ENCODE results near the gene CNRIP1. TPM values are rescaled to one million over a fixed set of nuclear protein-coding genes. Genes with fewer than 3 reads are reported as not detected.

CNRIP1 gene
- total RNA-seq, 1 donor from 2014 or later = 4.4 TPM

DNA sequence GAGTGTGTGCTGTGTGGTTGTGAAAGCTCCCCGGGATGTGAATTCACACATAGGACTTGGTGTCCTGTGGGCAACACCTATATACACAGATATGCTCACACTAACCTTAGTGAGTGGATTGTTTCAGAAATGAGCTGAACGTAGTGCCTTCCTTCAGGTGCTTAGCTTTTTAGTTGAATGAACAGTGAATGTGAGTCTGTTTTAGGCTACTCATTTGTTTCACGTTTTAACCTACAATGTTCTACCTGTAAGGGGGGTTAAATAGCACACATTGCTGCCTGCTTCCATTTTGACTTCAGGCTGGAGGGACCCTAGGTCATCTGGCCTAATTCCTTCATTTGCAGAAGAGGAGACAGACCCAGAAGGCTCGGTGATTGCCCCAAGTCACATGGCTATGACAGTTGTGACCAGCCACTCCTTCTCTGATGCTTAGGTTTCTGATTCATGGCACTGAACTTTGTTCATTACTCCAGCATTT lies 46.4 kb upstream of the CNRIP1 start:
- Histone ChIP-seq H3K27ac (ENCODE audit: low read depth, low read length) (no peak overlapping the region), H3K4me3 (ENCODE audit: insufficient read depth, low read depth, low read length) (no peak overlapping the region), H3K9me3 (ENCODE audit: insufficient read depth, low read depth, low read length) (no peaks in the 10 kb centered on the region), H3K4me1 (ENCODE audit: insufficient read depth, low read length) (peaks cover 11% of the 10 kb centered on the region), H3K79me2 (ENCODE audit: insufficient read depth, low read length) (no peaks in the 10 kb centered on the region), H3K9ac (ENCODE audit: low read length) (no peak overlapping the region), H3K4me2 (ENCODE audit: low read length) (no peak overlapping the region), H4K20me1 (ENCODE audit: insufficient read depth, low read length) (no peaks in the 10 kb centered on the region), H3K27me3 (ENCODE audit: insufficient read depth, low read length) (no peaks in the 10 kb centered on the region), H3K36me3 (ENCODE audit: insufficient read depth, low read length) (no peaks in the 10 kb centered on the region), H2AFZ (ENCODE audit: low read depth, low read length) (no peak overlapping the region)
- no peak for DNase-seq (ENCODE audit: low read depth)
- H3K27ac Mint-ChIP-seq (ENCODE audit: unreplicated experiment) = no peak overlapping the region
- H3K9me3 Mint-ChIP-seq (ENCODE audit: unreplicated experiment) = no peaks in the 10 kb centered on the region
- H3K4me1 Mint-ChIP-seq (ENCODE audit: low read depth, unreplicated experiment) = peaks cover 9% of the 10 kb centered on the region
- no peak for TF ChIP-seq EZH2 (IDR thresholded peaks at IDR 0.05; ENCODE audit: insufficient read depth, low read length)
- TF ChIP-seq, protein P1, sequence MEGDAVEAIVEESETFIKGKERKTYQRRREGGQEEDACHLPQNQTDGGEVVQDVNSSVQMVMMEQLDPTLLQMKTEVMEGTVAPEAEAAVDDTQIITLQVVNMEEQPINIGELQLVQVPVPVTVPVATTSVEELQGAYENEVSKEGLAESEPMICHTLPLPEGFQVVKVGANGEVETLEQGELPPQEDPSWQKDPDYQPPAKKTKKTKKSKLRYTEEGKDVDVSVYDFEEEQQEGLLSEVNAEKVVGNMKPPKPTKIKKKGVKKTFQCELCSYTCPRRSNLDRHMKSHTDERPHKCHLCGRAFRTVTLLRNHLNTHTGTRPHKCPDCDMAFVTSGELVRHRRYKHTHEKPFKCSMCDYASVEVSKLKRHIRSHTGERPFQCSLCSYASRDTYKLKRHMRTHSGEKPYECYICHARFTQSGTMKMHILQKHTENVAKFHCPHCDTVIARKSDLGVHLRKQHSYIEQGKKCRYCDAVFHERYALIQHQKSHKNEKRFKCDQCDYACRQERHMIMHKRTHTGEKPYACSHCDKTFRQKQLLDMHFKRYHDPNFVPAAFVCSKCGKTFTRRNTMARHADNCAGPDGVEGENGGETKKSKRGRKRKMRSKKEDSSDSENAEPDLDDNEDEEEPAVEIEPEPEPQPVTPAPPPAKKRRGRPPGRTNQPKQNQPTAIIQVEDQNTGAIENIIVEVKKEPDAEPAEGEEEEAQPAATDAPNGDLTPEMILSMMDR (IDR thresholded peaks at IDR 0.05; ENCODE audit: insufficient read depth, low read depth, low read length) = no peak
- H3K4me3 Mint-ChIP-seq (ENCODE audit: unreplicated experiment) = no peak overlapping the region
- FAIRE-seq = no peak
- no peaks in the 10 kb centered on the region for H3K36me3 Mint-ChIP-seq (ENCODE audit: low read depth, unreplicated experiment)
- H3K27me3 Mint-ChIP-seq (ENCODE audit: low read depth, unreplicated experiment) = no peaks in the 10 kb centered on the region

DNA sequence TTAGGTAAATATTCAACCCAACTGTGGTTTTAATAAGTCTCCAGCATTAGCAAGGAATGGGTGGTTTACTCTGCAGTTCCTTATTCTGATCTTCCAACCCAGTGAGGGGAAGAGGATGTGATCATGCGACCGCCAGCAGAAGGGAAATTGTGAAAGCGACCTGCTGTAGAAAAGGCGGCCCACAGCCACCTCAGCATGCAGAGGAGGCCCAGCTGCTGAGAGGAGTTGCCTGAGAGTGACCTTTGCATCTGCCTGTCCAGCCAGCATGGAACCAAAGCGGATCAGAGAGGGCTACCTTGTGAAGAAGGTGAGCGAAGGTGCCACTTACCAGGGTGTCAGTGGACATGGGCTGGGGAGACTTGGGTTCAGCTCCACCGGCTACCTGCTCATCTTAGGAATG lies 45.3 kb upstream of the CNRIP1 start, which contains the start of gene PLEK:
Gene PLEK (plus strand): TSS at position 196 of the 400 bp plus-strand sequence. CDS start 70 bp downstream, at position 266.
- no peak for FAIRE-seq
- no peaks in the 10 kb centered on the region for H3K36me3 Mint-ChIP-seq (ENCODE audit: low read depth, unreplicated experiment)
- no peak for DNase-seq (ENCODE audit: low read depth)
- Histone ChIP-seq H3K4me2 (ENCODE audit: low read length) (no peak within 1 kb of the TSS), H3K79me2 (ENCODE audit: insufficient read depth, low read length) (no peaks in the 10 kb centered on the region), H3K27ac (ENCODE audit: low read depth, low read length) (no peak within 1 kb of the TSS), H3K36me3 (ENCODE audit: insufficient read depth, low read length) (no peaks in the 10 kb centered on the region), H4K20me1 (ENCODE audit: insufficient read depth, low read length) (no peaks in the 10 kb centered on the region), H3K4me3 (ENCODE audit: insufficient read depth, low read depth, low read length) (no peak within 1 kb of the TSS), H2AFZ (ENCODE audit: low read depth, low read length) (no peak within 1 kb of the TSS), H3K27me3 (ENCODE audit: insufficient read depth, low read length) (no peaks in the 10 kb centered on the region), H3K9ac (ENCODE audit: low read length) (no peak within 1 kb of the TSS), H3K4me1 (ENCODE audit: insufficient read depth, low read length) (peaks cover 11% of the 10 kb centered on the region), H3K9me3 (ENCODE audit: insufficient read depth, low read depth, low read length) (no peaks in the 10 kb centered on the region)
- peaks cover 9% of the 10 kb centered on the region for H3K4me1 Mint-ChIP-seq (ENCODE audit: low read depth, unreplicated experiment)
- no peaks in the 10 kb centered on the region for H3K9me3 Mint-ChIP-seq (ENCODE audit: unreplicated experiment)
- no peaks in the 10 kb centered on the region for H3K27me3 Mint-ChIP-seq (ENCODE audit: low read depth, unreplicated experiment)
- TF ChIP-seq, protein P1 (IDR thresholded peaks at IDR 0.05; ENCODE audit: insufficient read depth, low read depth, low read length) = no peak
- TF ChIP-seq EZH2 (IDR thresholded peaks at IDR 0.05; ENCODE audit: insufficient read depth, low read length) = no peak
- no peak within 1 kb of the TSS for H3K27ac Mint-ChIP-seq (ENCODE audit: unreplicated experiment)
- no peak within 1 kb of the TSS for H3K4me3 Mint-ChIP-seq (ENCODE audit: unreplicated experiment)

DNA sequence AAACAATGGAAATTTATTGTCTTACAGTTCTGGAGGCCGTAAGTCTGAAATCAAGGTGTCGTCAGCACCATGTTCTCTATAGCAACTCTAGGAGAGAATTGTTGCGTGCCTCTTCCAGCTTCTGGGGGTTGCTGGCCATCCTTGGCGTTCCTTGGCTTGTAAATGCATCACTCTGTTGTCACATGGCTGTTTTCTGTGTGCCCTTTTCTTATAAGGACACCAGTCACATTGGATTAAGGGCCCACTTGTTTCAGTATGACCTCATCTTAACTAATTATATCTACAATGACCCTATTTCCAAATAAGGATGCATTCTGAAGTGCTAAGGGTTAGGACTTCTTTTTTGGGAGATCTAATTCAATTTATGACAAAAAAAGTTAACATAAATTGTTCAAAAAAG lies 44.0 kb upstream of the CNRIP1 start:
- TF ChIP-seq, protein P1 (IDR thresholded peaks at IDR 0.05; ENCODE audit: insufficient read depth, low read depth, low read length) = no peak
- TF ChIP-seq EZH2 (IDR thresholded peaks at IDR 0.05; ENCODE audit: insufficient read depth, low read length) = no peak
- no peak for DNase-seq (ENCODE audit: low read depth)
- no peak overlapping the region for H3K4me3 ChIP-seq (ENCODE audit: insufficient read depth, low read depth, low read length)
- no peaks in the 10 kb centered on the region for H3K36me3 ChIP-seq (ENCODE audit: insufficient read depth, low read length)
- H3K4me1 ChIP-seq (ENCODE audit: insufficient read depth, low read length) = peaks cover 6% of the 10 kb centered on the region
- no peaks in the 10 kb centered on the region for H4K20me1 ChIP-seq (ENCODE audit: insufficient read depth, low read length)
- Mint-ChIP-seq H3K4me3 (ENCODE audit: unreplicated experiment) (no peak overlapping the region), H3K27me3 (ENCODE audit: low read depth, unreplicated experiment) (no peaks in the 10 kb centered on the region), H3K27ac (ENCODE audit: unreplicated experiment) (no peak overlapping the region), H3K4me1 (ENCODE audit: low read depth, unreplicated experiment) (peaks cover 7% of the 10 kb centered on the region), H3K9me3 (ENCODE audit: unreplicated experiment) (no peaks in the 10 kb centered on the region), H3K36me3 (ENCODE audit: low read depth, unreplicated experiment) (no peaks in the 10 kb centered on the region)
- H3K27me3 ChIP-seq (ENCODE audit: insufficient read depth, low read length) = no peaks in the 10 kb centered on the region
- no peak overlapping the region for H3K27ac ChIP-seq (ENCODE audit: low read depth, low read length)
- H3K9ac ChIP-seq (ENCODE audit: low read length) = no peak overlapping the region
- H3K4me2 ChIP-seq (ENCODE audit: low read length) = no peak overlapping the region
- no peaks in the 10 kb centered on the region for H3K9me3 ChIP-seq (ENCODE audit: insufficient read depth, low read depth, low read length)
- no peak for FAIRE-seq
- no peak overlapping the region for H2AFZ ChIP-seq (ENCODE audit: low read depth, low read length)
- H3K79me2 ChIP-seq (ENCODE audit: insufficient read depth, low read length) = no peaks in the 10 kb centered on the region
